HG03521 (cell line): ENCODE data around the gene OTUD5.
A peak's percentile ranks its signal among the peaks of the same experiment; 100 is the strongest.
"Not testable (repeated sequence)": the region's sequence is repeated elsewhere in the genome, so short reads cannot be mapped to it uniquely, and the experiment has no call there.

Experiments
- ATAC-seq: cut with Tn5 transposase; IDR thresholded peaks from one replicate; pipeline ENCODE4 v1.9.1; 2021; ENCODE audit warnings: mild to moderate bottlenecking, moderate library complexity; ENCODE audit not compliant: unreplicated experiment

The OTUD5 gene

GRCh38 chrX:48891402-48892288, 65.8 kb downstream of the OTUD5 start:
- ATAC-seq: peak; percentile 79

- peak; percentile 35 for ATAC-seq
Measured at GRCh38 chrX:48890934-48891401, 66.4 kb downstream of the OTUD5 start.

GRCh38 chrX:48890296-48890925, 67.0 kb downstream of the OTUD5 start:
- no peak for ATAC-seq

- ATAC-seq: not testable (repeated sequence)
Measured at GRCh38 chrX:48886586-48886985, 70.8 kb downstream of the OTUD5 start.

GRCh38 chrX:48883729-48884128, 73.7 kb downstream of the OTUD5 start:
- ATAC-seq: no peak

GRCh38 chrX:48876944-48877343, 80.5 kb downstream of the OTUD5 start:
- not testable (repeated sequence) for ATAC-seq
